H1 (cell line): Measurements from ENCODE around the gene CCDC191. TPM values are rescaled to one million over a fixed set of nuclear protein-coding genes. Genes with fewer than 3 reads are reported as not detected.

Source experiments
- CTCF ChIA-PET: fragments of 300-600 bp; sonication (Branson Sonifier 250); formaldehyde crosslinking; loops from one replicate; lab custom pipeline; 2021; ENCODE audit not compliant: partially characterized antibody; lab: Charles Lee
- POLR2A ChIA-PET: fragments of 300-600 bp; sonication (Branson Sonifier 250); formaldehyde crosslinking; loops from one replicate; lab custom pipeline; 2021; ENCODE audit warnings: inconsistent platforms; ENCODE audit not compliant: partially characterized antibody; lab: Charles Lee
- DNase-seq, 2 experiments: peaks; one replicate each; pipeline versions ENCODE4 v3.0.0 to v3.0.0-alpha.2; 2010 to 2022; ENCODE audit warnings: low spot score in 2 of 2, low read depth in 1 of 2, mixed read lengths in 1 of 2
- FAIRE-seq: peaks from 2 replicates; lab custom pipeline; 2011; peaks lifted over from hg19 to GRCh38; lab: Jason Lieb, UNC
- H2AFZ ChIP-seq: 2 replicates; pipeline ENCODE4 v1.8.1; 2012; ENCODE audit warnings: low read length, inconsistent platforms
- H2AK5ac ChIP-seq: 2 replicates; pipeline ENCODE4 v1.6.1; 2013; ENCODE audit warnings: low read depth, low read length
- H2BK120ac ChIP-seq: replicated peaks from 2 replicates; pipeline ENCODE3; 2013; ENCODE audit warnings: low read depth, low read length, inconsistent platforms
- H2BK12ac ChIP-seq: 2 replicates; pipeline ENCODE4 v1.6.1; 2013; ENCODE audit warnings: low read depth, low read length
- H2BK15ac ChIP-seq: 2 replicates; pipeline ENCODE4 v1.6.1; 2013; ENCODE audit warnings: low read length
- H2BK20ac ChIP-seq: 2 replicates; pipeline ENCODE4 v1.6.1; 2013; ENCODE audit warnings: low read length
- H2BK5ac ChIP-seq: 2 replicates; pipeline ENCODE4 v1.6.1; 2013; ENCODE audit warnings: low read depth, low read length
- H3K14ac ChIP-seq: 2 replicates; pipeline ENCODE4 v1.6.1; 2013; ENCODE audit warnings: inconsistent platforms; ENCODE audit not compliant: insufficient read length
- H3K18ac ChIP-seq: 2 replicates; pipeline ENCODE4 v1.6.1; 2013; ENCODE audit warnings: low read length; ENCODE audit errors: extremely low read depth
- H3K23ac ChIP-seq: 2 replicates; pipeline ENCODE4 v1.6.1; 2013; ENCODE audit warnings: inconsistent platforms; ENCODE audit not compliant: insufficient read length
- H3K23me2 ChIP-seq: 2 replicates; pipeline ENCODE4 v1.6.1; 2013; ENCODE audit warnings: low read depth, low read length
- H3K27ac ChIP-seq: 2 replicates; pipeline ENCODE4 v1.6.1; 2011; ENCODE audit warnings: low read depth, low read length, inconsistent platforms
- H3K27me3 ChIP-seq, 4 experiments: replicated peaks in 1 of 4; 1 replicate in 1 of 4; 2 replicates in 3 of 4; pipeline versions ENCODE4 v1.6.1 to v1.8.1; 2011 to 2013; ENCODE audit warnings: low read length in 3 of 4, mild to moderate bottlenecking in 3 of 4, inconsistent platforms in 2 of 4, mixed read lengths in 2 of 4, moderate library complexity in 1 of 4; ENCODE audit not compliant: control insufficient read depth in 3 of 4, insufficient read depth in 3 of 4; ENCODE audit errors: extremely low read depth in 1 of 4
- H3K36me3 ChIP-seq, 4 experiments: 2 replicates each; pipeline versions ENCODE4 v1.6.1 to v1.8.1; 2011 to 2013; ENCODE audit warnings: mild to moderate bottlenecking in 4 of 4, low read length in 3 of 4, moderate library complexity in 2 of 4, control low read depth in 1 of 4, inconsistent platforms in 1 of 4; ENCODE audit not compliant: insufficient read depth in 4 of 4, control insufficient read depth in 2 of 4
- H3K4ac ChIP-seq: replicated peaks from 2 replicates; pipeline ENCODE3; 2013; ENCODE audit warnings: low read length, low read depth, mixed read lengths, inconsistent platforms; ENCODE audit not compliant: insufficient read length
- H3K4me1 ChIP-seq, 4 experiments: replicated peaks in 1 of 4; 1 replicate in 1 of 4; 2 replicates in 3 of 4; pipeline versions ENCODE4 v1.6.1 to v1.8.1; 2011 to 2013; ENCODE audit warnings: low read length in 3 of 4, inconsistent platforms in 2 of 4, mixed read lengths in 1 of 4; ENCODE audit not compliant: insufficient read depth in 4 of 4, control insufficient read depth in 3 of 4
- H3K4me2 ChIP-seq, 2 experiments: 2 replicates each; pipeline versions ENCODE4 v1.6.1 to v1.8.1; 2011 to 2013; ENCODE audit warnings: low read depth in 2 of 2, low read length in 2 of 2, control low read depth in 1 of 2, inconsistent platforms in 1 of 2, mild to moderate bottlenecking in 1 of 2; ENCODE audit not compliant: insufficient read depth in 1 of 2
- H3K4me3 ChIP-seq, 4 experiments: fragments of 200-600, 300-600 bp in 1 of 4; sonication (generic), shearing (Covaris generic), sonication (Bioruptor Twin) in 1 of 4; 2 replicates each; pipeline versions ENCODE4 v1.5.1 to v1.8.1; 2011 to 2016; ENCODE audit warnings: low read length in 4 of 4, low read depth in 3 of 4, control low read depth in 2 of 4, inconsistent platforms in 2 of 4, mild to moderate bottlenecking in 2 of 4, mixed read lengths in 1 of 4, moderate library complexity in 1 of 4; ENCODE audit not compliant: insufficient read depth in 2 of 4; ENCODE audit errors: extremely low read depth in 1 of 4
- H3K56ac ChIP-seq: replicated peaks from 2 replicates; pipeline ENCODE3; 2013; ENCODE audit warnings: low read depth, mild to moderate bottlenecking, mixed read lengths, low read length, inconsistent platforms; ENCODE audit not compliant: insufficient read length
- H3K79me1 ChIP-seq: 2 replicates; pipeline ENCODE4 v1.6.1; 2013; ENCODE audit warnings: low read depth, low read length, control low read depth
- H3K79me2 ChIP-seq, 2 experiments: 2 replicates each; pipeline versions ENCODE4 v1.6.1 to v1.8.1; 2012 to 2013; ENCODE audit warnings: low read length in 2 of 2, mild to moderate bottlenecking in 2 of 2, inconsistent platforms in 1 of 2; ENCODE audit not compliant: insufficient read depth in 2 of 2, control insufficient read depth in 1 of 2
- H3K9ac ChIP-seq, 4 experiments: replicated peaks in 1 of 4; 1 replicate in 1 of 4; 2 replicates in 3 of 4; pipeline versions ENCODE4 v1.6.1 to v1.8.1; 2011 to 2013; ENCODE audit warnings: low read depth in 3 of 4, low read length in 3 of 4, control low read depth in 2 of 4, mild to moderate bottlenecking in 2 of 4, moderate library complexity in 2 of 4, inconsistent platforms in 1 of 4; ENCODE audit errors: extremely low read depth in 1 of 4
- H3K9me3 ChIP-seq, 2 experiments: 2 replicates each; pipeline versions ENCODE4 v1.6.1 to v1.8.1; 2012 to 2013; ENCODE audit warnings: mild to moderate bottlenecking in 2 of 2, moderate library complexity in 2 of 2, control low read depth in 1 of 2, inconsistent platforms in 1 of 2, low read depth in 1 of 2, low read length in 1 of 2, mixed read lengths in 1 of 2; ENCODE audit not compliant: insufficient read depth in 2 of 2
- H4K20me1 ChIP-seq, 2 experiments: replicated peaks in 1 of 2; 2 replicates each; pipeline versions ENCODE3 to v1.8.1; 2011 to 2013; ENCODE audit warnings: inconsistent platforms in 2 of 2, low read length in 2 of 2, mild to moderate bottlenecking in 1 of 2; ENCODE audit not compliant: insufficient read depth in 2 of 2, control insufficient read depth in 1 of 2
- H4K5ac ChIP-seq: 2 replicates; pipeline ENCODE4 v1.6.1; 2013; ENCODE audit warnings: low read length, low read depth, mixed read lengths, inconsistent platforms; ENCODE audit not compliant: insufficient read length
- H4K8ac ChIP-seq: 2 replicates; pipeline ENCODE4 v1.8.0; 2013; ENCODE audit warnings: mild to moderate bottlenecking, moderate library complexity, low read length, inconsistent platforms; ENCODE audit not compliant: insufficient read depth; ENCODE audit errors: extremely low read depth
- H4K91ac ChIP-seq: replicated peaks from 2 replicates; pipeline ENCODE3; 2013; ENCODE audit warnings: low read length, mixed read lengths, inconsistent platforms; ENCODE audit not compliant: insufficient read length
- BCL11A ChIP-seq, 2 experiments: IDR thresholded peaks; one replicate each; pipeline ENCODE4 v1.6.1; 2011; ENCODE audit warnings: low read depth in 2 of 2, low read length in 2 of 2, mild to moderate bottlenecking in 2 of 2
- CBX8 ChIP-seq: fragments of 300-800, 300-1000 bp; sonication (generic); IDR thresholded peaks from 2 replicates; pipeline ENCODE4 v1.7.1; 2016; ENCODE audit warnings: low read depth, low read length, borderline replicate concordance
- CEBPB ChIP-seq: IDR thresholded peaks from 2 replicates; pipeline ENCODE4 v1.6.1; 2012; ENCODE audit warnings: low read depth, low read length
- GABPA ChIP-seq: IDR thresholded peaks from 2 replicates; pipeline ENCODE4 v1.6.1; 2011; ENCODE audit warnings: mild to moderate bottlenecking, low read length, moderate library complexity, borderline replicate concordance; ENCODE audit not compliant: insufficient read depth
- JUN ChIP-seq: IDR thresholded peaks from 2 replicates; pipeline ENCODE4 v1.6.1; 2011; ENCODE audit warnings: low read depth, mild to moderate bottlenecking, improper control_type of control experiment, low read length
- KDM5A ChIP-seq: fragments of 200-600 bp; IDR thresholded peaks from 2 replicates; pipeline ENCODE4 v1.7.1; 2012; ENCODE audit warnings: mild to moderate bottlenecking, low read length, inconsistent platforms, mixed read lengths
- NANOG ChIP-seq: IDR thresholded peaks from 2 replicates; pipeline ENCODE4 v1.6.1; 2011; ENCODE audit warnings: low read length, low read depth, mild to moderate bottlenecking, inconsistent platforms; ENCODE audit not compliant: insufficient read depth, poor library complexity, severe bottlenecking
- NRF1 ChIP-seq: IDR thresholded peaks from 2 replicates; pipeline ENCODE4 v1.6.1; 2011; ENCODE audit warnings: mild to moderate bottlenecking, low read depth, low read length, improper control_type of control experiment
- PHF8 ChIP-seq: fragments of 200-600 bp; sonication (generic); conservative IDR thresholded peaks from 2 replicates; pipeline ENCODE4 v1.7.1; 2012; ENCODE audit warnings: low read depth, mild to moderate bottlenecking, inconsistent platforms, low read length, moderate library complexity
- POLR2AphosphoS5 ChIP-seq: IDR thresholded peaks from 2 replicates; pipeline ENCODE4 v1.6.1; 2011; ENCODE audit warnings: low read depth, low read length
- SIN3A ChIP-seq, 2 experiments: IDR thresholded peaks in 1 of 2; conservative IDR thresholded peaks in 1 of 2; 2 replicates each; pipeline ENCODE4 v1.6.1; 2011 to 2012; ENCODE audit warnings: low read length in 2 of 2, improper control_type of control experiment in 1 of 2, low read depth in 1 of 2, mild to moderate bottlenecking in 1 of 2
- SIX5 ChIP-seq: IDR thresholded peaks from 2 replicates; pipeline ENCODE4 v1.6.1; 2011; ENCODE audit warnings: mild to moderate bottlenecking, low read depth, low read length
- TAF1 ChIP-seq: IDR thresholded peaks from 2 replicates; pipeline ENCODE4 v1.6.1; 2011; ENCODE audit warnings: mild to moderate bottlenecking, low read depth, low read length
- TCF12 ChIP-seq: IDR thresholded peaks from 2 replicates; pipeline ENCODE4 v1.6.1; 2011; ENCODE audit warnings: low read depth, mild to moderate bottlenecking, low read length
- ZNF274 ChIP-seq: IDR thresholded peaks from 2 replicates; pipeline ENCODE4 v1.7.0; 2012; ENCODE audit warnings: low read length, borderline replicate concordance; ENCODE audit errors: extremely low read depth
- WGBS, 2 experiments: shearing (Covaris generic) in 1 of 2; methylation state at CpG; one replicate each; pipeline versions ENCODE4 v1.1.6 to v1.1.7; 2013 to 2015; ENCODE audit warnings: low lambda C conversion rate in 2 of 2, mixed read lengths in 2 of 2, inconsistent platforms in 1 of 2, low coverage in 1 of 2, missing lambda C conversion rate in 1 of 2; ENCODE audit not compliant: insufficient replicate concordance in 2 of 2, insufficient coverage in 1 of 2, insufficient read length in 1 of 2; ENCODE audit errors: extremely low coverage in 1 of 2, missing lambda C conversion rate in 1 of 2; 5-methylcytosine and 5-hydroxymethylcytosine counted together
- polyA plus RNA-seq, 7 experiments: library from polyadenylated mRNA; depleted of rRNA in 3 of 7; stranded (reverse) in 5 of 7; unstranded in 2 of 7; fragments of >200 nt in 5 of 7; fragments of 200-250 nt in 2 of 7; gene quantifications; 1 replicate in 5 of 7; 2 replicates in 1 of 7; 4 replicates in 1 of 7; pipeline versions ENCODE4 v1.2.1 to v1.2.3, GENCODE V29; 2011 to 2013; ENCODE audit warnings: missing spikeins in 2 of 7, mixed read lengths in 2 of 7
- total RNA-seq: library from RNA; stranded (reverse); fragmentation: NEBNext Ultra II Directional; extraction: Animal tissue kit (Norgen Biotek cat#: 25700); gene quantifications from 2 replicates; pipeline ENCODE4 v1.2.1, GENCODE V29; 2021

Gene CCDC191
- total and polyA plus RNA-seq, 2 of the 8 experiments (the other 6 are each of a cell fraction or from before 2014, with no cell fraction given): 0.65 to 1.3 TPM

DNA sequence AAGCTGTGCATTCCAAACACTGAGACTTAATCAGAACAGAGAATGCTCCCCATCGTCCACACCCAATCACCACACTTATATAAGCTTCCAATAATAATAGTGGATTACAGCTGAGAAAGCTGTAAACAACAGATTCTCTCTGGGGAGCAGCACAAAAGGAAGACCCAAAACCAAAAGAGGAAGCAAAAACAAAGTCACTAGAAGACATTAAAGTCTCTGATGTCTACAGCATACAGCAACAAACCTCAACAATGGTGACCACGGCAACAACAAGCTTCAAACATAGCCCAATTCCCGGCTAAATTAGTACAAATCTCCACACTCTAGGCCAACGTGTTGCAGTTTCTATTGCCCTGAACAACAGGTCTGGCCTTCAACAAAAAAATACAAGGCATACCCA, 70.8 kb downstream of the CCDC191 start:
- no peak overlapping the region for H3K9ac ChIP-seq
- H4K5ac ChIP-seq: no peak overlapping the region
- DNase-seq: no peak
- H4K91ac ChIP-seq: no peak overlapping the region
- no peaks in the 10 kb centered on the region for H3K27me3 ChIP-seq
- no peak overlapping the region for H3K56ac ChIP-seq
- peak overlapping the region; percentile 50; the same call in 1 of the 2 replicates for H2BK12ac ChIP-seq
- no peaks in the 10 kb centered on the region for H3K79me1 ChIP-seq
- H3K27ac ChIP-seq: no peak overlapping the region
- no peaks in the 10 kb centered on the region for H3K79me2 ChIP-seq
- no peak overlapping the region for H3K14ac ChIP-seq
- H2BK120ac ChIP-seq: peak overlapping the region; percentile 10
- H3K23me2 ChIP-seq: no peaks in the 10 kb centered on the region
- H2AFZ ChIP-seq: peak overlapping the region; percentile 26; the same call in 1 of the 2 replicates
- peak overlapping the region; percentile 24; the same call in 1 of the 2 replicates for H2BK5ac ChIP-seq
- no peak overlapping the region for H2AK5ac ChIP-seq
- H3K4me3 ChIP-seq: no peak overlapping the region
- no peak overlapping the region for H3K4me2 ChIP-seq
- 75% methylated on average over 4 of the region's 4 CpGs; no CpG with 5 or more reads in 1 of the 2 experiments for WGBS, 2 experiments
- 0 out of 2 replicates have a peak overlapping the region, but pooled peaks have one; percentile 10 for H2BK20ac ChIP-seq
- no peaks in the 10 kb centered on the region for H4K20me1 ChIP-seq
- H2BK15ac ChIP-seq: no peak overlapping the region
- no peak overlapping the region for H3K18ac ChIP-seq
- POLR2A ChIA-PET: no interaction called here
- H3K4ac ChIP-seq: no peak overlapping the region
- H3K4me1 ChIP-seq: 0 out of 7 replicates have a peak, but pooled peaks cover 0 to 2% (median 0%) of the 10 kb centered on the region in 4 experiments
- H3K9me3 ChIP-seq: no peaks in the 10 kb centered on the region
- no peak overlapping the region for H4K8ac ChIP-seq
- FAIRE-seq: no peak
- no peak overlapping the region for H3K23ac ChIP-seq
- CTCF ChIA-PET: interaction anchor here (0.7 kb wide), 1 partner anchor 48 kb away, joined by 3 read pairs; no protein-coding TSS in a partner anchor
- H3K36me3 ChIP-seq: no peaks in the 10 kb centered on the region
- TF ChIP-seq CEBPB: no peak
- no peak for TF ChIP-seq TCF12
- TF ChIP-seq ZNF274: no peak
- no peak for TF ChIP-seq CBX8
- TF ChIP-seq BCL11A (IDR thresholded peaks at IDR 0.05; ENCODE audit: low read depth in 2 of 2, low read length in 2 of 2): no peak
- no peak for TF ChIP-seq TAF1
- TF ChIP-seq NRF1: no peak
- TF ChIP-seq POLR2AphosphoS5: no peak
- TF ChIP-seq NANOG: no peak
- TF ChIP-seq JUN: no peak
- no peak for TF ChIP-seq SIN3A (conservative IDR thresholded peaks at IDR 0.05 in 1 of 2, IDR thresholded peaks at IDR 0.05 in 1 of 2; ENCODE audit: low read depth in 1 of 2, low read length in 2 of 2)
- no peak for TF ChIP-seq KDM5A
- no peak for TF ChIP-seq SIX5
- no peak for TF ChIP-seq GABPA
- TF ChIP-seq PHF8: no peak
